Right lung (tissue), 5 donors: ENCODE data around the gene MAVS. TPM values are rescaled to one million over a fixed set of nuclear protein-coding genes. Genes with fewer than 3 reads are reported as not detected.
"Not testable (repeated sequence)": the region's sequence is repeated elsewhere in the genome, so short reads cannot be mapped to it uniquely, and the experiment has no call there.

ENCODE experiments used
- DNase-seq, 2 donors: peaks; one replicate each; pipeline ENCODE4 v3.0.0-alpha.2; 2013
- polyA plus RNA-seq, 5 donors: library from polyadenylated mRNA; unstranded; fragments of 120-200 nt; gene quantifications; one replicate each; pipeline versions ENCODE4 v1.2.1 to v1.2.3, GENCODE V29; 2013; ENCODE audit warnings: inconsistent platforms in 1 of 5, low replicate concordance in 1 of 5; ENCODE audit not compliant: insufficient read length in 5 of 5, insufficient read depth in 1 of 5

The MAVS gene
- polyA plus RNA-seq, 5 donors, result 21.9 to 32.2 (median 25.7) TPM

DNA sequence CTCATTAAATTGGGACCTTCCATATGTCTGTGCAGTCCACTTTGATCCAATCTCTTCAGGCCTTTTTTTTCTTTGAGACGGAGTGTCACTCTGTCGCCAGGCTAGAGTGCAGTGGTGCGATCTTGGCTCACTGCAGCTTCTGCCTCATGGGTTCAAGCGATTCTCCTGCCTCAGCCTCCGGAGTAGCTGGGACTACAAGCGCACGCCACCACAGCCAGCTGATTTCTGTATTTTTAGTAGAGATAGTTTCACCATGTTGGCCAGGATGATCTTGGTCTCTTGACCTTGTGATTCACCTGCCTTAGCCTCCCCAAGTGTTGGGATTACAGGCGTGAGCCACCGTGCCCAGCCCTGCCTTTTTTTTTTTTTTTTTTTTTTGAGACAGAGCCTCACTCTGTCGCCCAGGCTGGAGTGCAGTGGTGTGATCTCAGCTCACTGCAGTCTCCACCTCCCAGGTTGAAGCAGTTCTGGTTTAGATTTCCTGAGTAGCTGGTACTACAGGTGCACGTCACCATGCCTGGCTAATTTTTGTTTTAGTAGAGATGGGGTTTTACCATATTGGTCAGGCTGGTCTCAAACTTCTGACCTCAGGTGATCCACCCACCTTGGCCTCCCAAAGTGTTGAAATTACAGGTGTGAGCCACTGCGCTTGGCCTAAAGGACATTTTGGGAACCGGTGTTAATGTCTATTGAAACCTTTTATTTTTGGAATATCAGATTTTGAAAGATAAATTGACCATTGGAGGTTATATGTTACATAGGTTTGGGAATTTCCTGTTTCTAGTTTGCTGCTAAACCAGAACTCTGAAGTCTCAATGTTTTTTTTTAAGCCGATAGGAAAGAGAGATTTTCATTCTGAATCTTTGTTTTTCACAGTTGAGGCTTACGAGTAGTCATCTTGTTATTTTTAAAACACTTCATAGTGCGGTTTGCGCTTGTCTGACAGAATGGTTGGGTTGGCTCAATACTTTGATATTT is 60.4 kb downstream of the MAVS start:
- not testable (repeated sequence) for DNase-seq

DNA sequence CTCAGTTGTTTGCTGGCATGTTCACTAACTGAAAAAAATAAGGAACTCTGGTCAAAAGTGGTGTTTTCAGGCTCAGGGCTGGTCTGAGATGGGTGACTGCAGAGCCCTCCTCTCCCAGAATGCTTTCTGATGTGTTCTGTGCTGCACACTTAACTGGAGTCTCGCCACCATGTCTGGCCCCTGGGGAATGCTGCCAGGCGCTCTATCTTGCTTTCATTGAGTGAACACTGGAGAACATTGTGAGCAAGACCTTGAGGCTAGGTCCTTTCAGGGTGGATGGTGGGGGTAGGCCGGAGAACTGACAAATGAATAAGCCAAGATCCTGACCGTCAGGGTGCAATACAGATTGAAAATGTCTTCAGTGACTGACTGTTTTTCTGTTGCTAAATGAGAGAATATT is 62.0 kb downstream of the MAVS start:
- DNase-seq, result no peak

GRCh38 chr20:3909952-3910366 is 63.3 kb downstream of the MAVS start:
- DNase-seq, result no peak

DNA sequence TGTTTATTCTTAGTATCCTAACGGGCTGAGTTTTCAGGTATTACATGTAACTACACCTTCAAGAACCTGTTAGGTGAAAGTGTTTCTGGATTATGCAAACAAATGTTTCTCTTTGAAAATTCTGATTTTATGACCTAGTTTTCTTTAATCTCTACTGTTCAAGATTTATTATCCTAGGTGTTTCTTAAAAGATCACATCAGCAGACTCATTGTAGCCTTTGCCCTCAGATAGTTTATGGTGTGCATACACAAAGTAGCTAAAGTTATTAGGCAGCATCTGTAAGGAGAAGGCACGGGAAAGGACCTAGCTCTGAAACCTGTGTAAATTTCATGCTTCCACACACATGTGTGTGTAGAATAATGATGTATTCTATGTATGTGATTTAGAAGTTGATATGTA is 64.2 kb downstream of the MAVS start:
- no peak for DNase-seq

GRCh38 chr20:3911956-3912355 is 65.3 kb downstream of the MAVS start:
- no peak for DNase-seq

DNA sequence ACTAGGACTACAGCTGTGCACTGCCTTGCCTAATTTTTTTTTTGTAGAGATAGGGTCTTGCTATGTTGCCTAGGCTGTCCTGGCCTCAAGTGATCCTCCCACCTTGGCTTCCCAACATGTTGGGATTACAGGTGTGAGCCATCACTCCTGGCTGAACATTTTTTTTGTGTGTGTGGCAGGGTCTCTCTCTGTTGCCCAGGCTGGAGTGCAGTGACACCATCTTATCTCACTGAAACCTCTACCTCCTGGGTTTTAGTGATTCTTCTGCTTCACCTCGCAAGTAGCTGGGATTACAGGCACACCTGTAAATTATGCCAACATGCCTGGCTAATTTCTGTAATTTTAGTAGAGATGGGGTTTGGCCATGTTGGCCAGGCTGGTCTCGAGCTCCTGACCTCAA is 67.8 kb downstream of the MAVS start:
- DNase-seq, result no peak

DNA sequence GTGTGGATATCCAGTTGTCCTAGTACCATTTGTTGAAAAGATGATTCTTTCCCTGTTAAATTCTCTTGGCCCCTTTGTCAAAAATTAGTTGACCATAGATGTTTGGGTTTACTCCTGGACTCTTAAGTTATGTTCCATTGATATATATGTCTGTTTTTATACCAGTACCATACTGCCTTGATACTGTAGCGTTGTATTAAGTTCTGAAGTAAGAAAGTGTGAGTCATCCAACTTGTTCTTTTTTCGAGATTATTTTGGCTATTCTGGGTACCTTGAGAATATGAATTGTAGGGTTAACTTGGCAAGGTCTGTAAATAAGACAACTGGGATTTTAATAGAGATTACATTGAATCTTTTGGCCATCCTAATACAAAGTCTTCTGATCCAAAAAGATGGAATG is 69.1 kb downstream of the MAVS start:
- DNase-seq, result no peak

- no peak for DNase-seq
These were observed 69.7 kb downstream of the MAVS start for GRCh38 chr20:3916364-3916763.

GRCh38 chr20:3919352-3919751 is 72.7 kb downstream of the MAVS start:
- DNase-seq, result no peak

DNA sequence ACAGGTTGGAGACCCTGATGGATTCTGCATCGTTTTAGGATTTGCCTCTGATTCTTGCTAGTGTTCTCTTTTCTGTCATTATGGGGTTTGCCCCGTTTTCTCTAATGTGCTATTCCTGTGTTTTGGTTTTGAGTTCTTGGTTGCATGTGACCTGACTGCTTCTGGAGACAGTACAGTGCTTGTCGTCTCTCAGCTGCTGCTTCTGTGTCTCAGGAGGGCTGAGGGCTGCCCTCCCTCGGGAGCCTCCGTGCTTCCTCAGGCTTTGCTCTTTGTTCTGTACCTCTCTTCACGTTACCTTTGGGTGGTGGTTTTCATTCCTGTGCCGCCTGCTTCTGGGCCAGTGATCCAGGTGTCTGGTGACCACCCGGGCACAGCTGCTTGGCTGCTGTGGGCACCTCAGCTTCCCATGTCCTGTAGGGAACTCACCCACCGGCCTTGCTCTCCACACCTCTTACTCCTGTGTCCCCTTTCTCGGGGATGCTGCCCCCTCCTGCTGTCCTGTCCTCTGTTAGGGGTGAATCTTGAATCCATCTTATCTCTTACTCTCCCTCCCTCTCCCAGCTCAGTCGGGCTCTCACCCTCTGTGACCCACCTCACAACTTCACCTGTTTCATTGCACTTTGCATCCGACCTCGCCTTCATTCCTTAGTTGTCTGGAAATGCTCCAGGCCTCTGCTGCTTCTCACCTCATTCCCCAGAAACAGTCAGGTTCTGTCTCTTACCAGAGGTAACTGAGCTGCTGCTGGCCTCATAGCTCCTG is 75.8 kb downstream of the MAVS start:
- DNase-seq, result no peak

DNA sequence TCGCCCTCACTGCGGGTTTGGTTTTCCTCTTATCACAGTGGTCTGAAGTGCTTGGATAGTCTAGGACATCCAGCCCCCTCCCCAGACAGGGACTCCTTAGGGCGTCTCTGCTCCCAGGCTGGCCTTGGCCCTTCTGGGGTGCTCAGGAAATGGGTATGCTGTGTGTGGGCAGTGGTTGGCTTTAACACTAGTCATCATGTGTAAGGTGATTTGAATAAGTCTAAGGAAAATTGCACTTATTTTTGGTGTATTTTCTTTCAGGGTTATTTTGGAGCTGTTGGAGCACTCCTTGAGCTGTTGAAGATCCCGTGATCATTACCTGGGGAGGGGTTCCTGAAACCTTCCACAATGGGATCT is 76.3 kb downstream of the MAVS start:
- DNase-seq, result no peak

- DNase-seq, result no peak
These were observed 77.2 kb downstream of the MAVS start for GRCh38 chr20:3923818-3924217.

GRCh38 chr20:3924304-3925112 is 77.9 kb downstream of the MAVS start:
- DNase-seq, result no peak

- no peak for DNase-seq
These were observed 78.6 kb downstream of the MAVS start for GRCh38 chr20:3925113-3925695.

Other genes with a start within 250 kb of the MAVS start
- gene GFRA4, start 183.4 kb upstream of the MAVS start, polyA plus RNA-seq, result not detected
- gene ADAM33, start 164.8 kb upstream of the MAVS start, polyA plus RNA-seq, result 10 to 100 TPM in 3 of 5 donors, 1 to 10 TPM in 2; 8.3 to 16.1 (median 10.2) TPM
- gene SIGLEC1, start 134.2 kb upstream of the MAVS start, polyA plus RNA-seq, result 1 to 10 TPM; 1.6 to 2.9 (median 2.1) TPM
- 10 to 100 TPM; 21.2 to 34.6 (median 24.0) TPM for gene HSPA12B, start 114.1 kb upstream of the MAVS start, polyA plus RNA-seq
- gene ADISSP, start 79.1 kb upstream of the MAVS start, polyA plus RNA-seq, result 10 to 100 TPM; 17.7 to 44.5 (median 23.2) TPM
- 1 to 10 TPM in 4 of 5 donors, under 1 TPM in 1; 0.72 to 4.8 (median 2.3) TPM for gene SPEF1, start 65.4 kb upstream of the MAVS start, polyA plus RNA-seq
- 10 to 100 TPM; 36.0 to 71.1 (median 41.9) TPM for gene CENPB, start 60.1 kb upstream of the MAVS start, polyA plus RNA-seq
- 10 to 100 TPM; 47.6 to 63.6 (median 51.1) TPM for gene CDC25B, start 50.5 kb upstream of the MAVS start, polyA plus RNA-seq
- gene AP5S1, start 26.3 kb upstream of the MAVS start, polyA plus RNA-seq, result 10 to 100 TPM in 2 of 5 donors, 1 to 10 TPM in 3; 8.6 to 12.9 (median 9.5) TPM
- 10 to 100 TPM; 32.8 to 38.6 (median 37.0) TPM for gene PANK2, start 42.6 kb downstream of the MAVS start, polyA plus RNA-seq
- gene RNF24, start 168.7 kb downstream of the MAVS start, polyA plus RNA-seq, result 10 to 100 TPM; 21.6 to 25.5 (median 24.4) TPM